Testis (tissue), 2 donors: ENCODE results near the gene NAA38.

Source experiments
- POLR2A ChIP-seq: fragments of 450-650 bp; IDR thresholded peaks from one replicate; pipeline ENCODE4 v1.6.1; 2017; ENCODE audit warnings: antibody characterized with exemption, mild to moderate bottlenecking, moderate library complexity
- TF ChIP-seq, protein P1 (sequence below), 3 experiments: fragments of 450-650 bp in 2 of 3; fragments of 200-600 bp in 1 of 3; sonication (generic) in 1 of 3; IDR thresholded peaks; one replicate each; pipeline ENCODE4 v1.5.1; 2016 to 2019; ENCODE audit warnings: antibody characterized with exemption in 3 of 3, mild to moderate bottlenecking in 2 of 3, moderate library complexity in 1 of 3

DNA sequence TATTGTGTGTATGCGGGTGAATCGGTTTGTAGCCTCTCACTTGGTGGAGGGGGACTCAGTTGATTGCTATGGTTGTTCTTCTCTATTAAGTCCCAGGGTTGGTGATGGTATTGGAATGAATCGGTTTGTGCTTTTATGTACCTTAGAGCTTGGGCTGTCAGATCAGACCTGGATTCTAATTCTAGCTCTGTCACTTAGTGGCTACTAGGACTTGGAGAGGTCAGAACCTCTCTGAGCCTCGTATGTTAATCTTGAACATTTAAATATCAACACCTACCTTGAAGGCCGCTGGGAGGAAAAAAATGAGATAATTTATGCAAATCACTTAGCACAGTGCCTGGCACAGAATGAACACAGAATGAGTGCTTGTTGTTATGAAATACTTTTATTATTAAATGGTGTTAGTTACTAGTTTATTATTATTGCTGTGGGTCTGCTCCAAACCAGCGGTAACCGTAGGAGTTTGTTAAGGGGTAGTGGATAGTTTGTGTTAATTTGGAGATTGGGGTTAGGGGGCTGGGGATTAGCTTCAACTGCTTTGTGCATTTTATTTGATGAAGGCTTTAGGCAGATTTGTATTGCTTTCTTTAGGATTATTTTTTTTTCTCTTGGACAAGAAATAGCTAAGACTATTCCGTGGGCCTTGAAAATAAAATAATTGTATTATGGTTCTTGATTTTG lies 19.8 kb downstream of the NAA38 start:
- TF ChIP-seq, protein P1, sequence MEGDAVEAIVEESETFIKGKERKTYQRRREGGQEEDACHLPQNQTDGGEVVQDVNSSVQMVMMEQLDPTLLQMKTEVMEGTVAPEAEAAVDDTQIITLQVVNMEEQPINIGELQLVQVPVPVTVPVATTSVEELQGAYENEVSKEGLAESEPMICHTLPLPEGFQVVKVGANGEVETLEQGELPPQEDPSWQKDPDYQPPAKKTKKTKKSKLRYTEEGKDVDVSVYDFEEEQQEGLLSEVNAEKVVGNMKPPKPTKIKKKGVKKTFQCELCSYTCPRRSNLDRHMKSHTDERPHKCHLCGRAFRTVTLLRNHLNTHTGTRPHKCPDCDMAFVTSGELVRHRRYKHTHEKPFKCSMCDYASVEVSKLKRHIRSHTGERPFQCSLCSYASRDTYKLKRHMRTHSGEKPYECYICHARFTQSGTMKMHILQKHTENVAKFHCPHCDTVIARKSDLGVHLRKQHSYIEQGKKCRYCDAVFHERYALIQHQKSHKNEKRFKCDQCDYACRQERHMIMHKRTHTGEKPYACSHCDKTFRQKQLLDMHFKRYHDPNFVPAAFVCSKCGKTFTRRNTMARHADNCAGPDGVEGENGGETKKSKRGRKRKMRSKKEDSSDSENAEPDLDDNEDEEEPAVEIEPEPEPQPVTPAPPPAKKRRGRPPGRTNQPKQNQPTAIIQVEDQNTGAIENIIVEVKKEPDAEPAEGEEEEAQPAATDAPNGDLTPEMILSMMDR (IDR thresholded peaks at IDR 0.05), result no peak
- TF ChIP-seq POLR2A, result no peak
